ENCODE data around the gene SUN2. TPM values are rescaled to one million over a fixed set of nuclear protein-coding genes. Genes with fewer than 3 reads are reported as not detected.

Gene SUN2
- total and polyA plus RNA-seq, 2 of the 13 experiments (the other 11 are each of a cell fraction or from before 2014, with no cell fraction given): 45.6 to 56.6 TPM

GRCh38 chr22:38793721-38794466, 38.1 kb upstream of the SUN2 start, which contains the start of gene DNAL4 (continued):
- no peak for TF ChIP-seq ZNF280B (CRISPR knock-in tag; IDR thresholded peaks at IDR 0.05; ENCODE audit: borderline replicate concordance)
- no peak for TF ChIP-seq ZBTB8A (CRISPR knock-in tag; IDR thresholded peaks at IDR 0.05; ENCODE audit: borderline replicate concordance, low read depth)
- peak; percentile 70; the same call in 1 of the 2 replicates for TF ChIP-seq FOXK1 (CRISPR knock-in tag; IDR thresholded peaks at IDR 0.05; ENCODE audit: borderline replicate concordance, low read depth)
- TF ChIP-seq ZNF350 (CRISPR knock-in tag; IDR thresholded peaks at IDR 0.05; ENCODE audit: borderline replicate concordance, low read depth): no peak
- no peak for TF ChIP-seq KLF16 (CRISPR knock-in tag; IDR thresholded peaks at IDR 0.05)
- TF ChIP-seq TFE3 (CRISPR knock-in tag; IDR thresholded peaks at IDR 0.05): no peak
- TF ChIP-seq MIER3 (CRISPR knock-in tag; IDR thresholded peaks at IDR 0.05; ENCODE audit: borderline replicate concordance): no peak
- no peak for TF ChIP-seq NR2F6 (IDR thresholded peaks at IDR 0.05)
- no peak for TF ChIP-seq NR2F6 (CRISPR knock-in tag; IDR thresholded peaks at IDR 0.05)
- TF ChIP-seq ELF3 (CRISPR knock-in tag; IDR thresholded peaks at IDR 0.05): 0 out of 2 replicates have a peak, but pooled peaks have one; percentile 17
- no peak for TF ChIP-seq ZC3H13 (CRISPR knock-in tag; IDR thresholded peaks at IDR 0.05)
- TF ChIP-seq TAF1 (CRISPR knock-in tag; IDR thresholded peaks at IDR 0.05): no peak; the same call in 1 of the 2 replicates
- no peak for TF ChIP-seq ELK4 (CRISPR knock-in tag; IDR thresholded peaks at IDR 0.05; ENCODE audit: borderline replicate concordance)
- TF ChIP-seq GFI1 (CRISPR knock-in tag; IDR thresholded peaks at IDR 0.05; ENCODE audit: borderline replicate concordance): no peak
- peak; percentile 45 for TF ChIP-seq KAT8 (CRISPR knock-in tag; IDR thresholded peaks at IDR 0.05)
- peak; percentile 78 for TF ChIP-seq HNRNPK (IDR thresholded peaks at IDR 0.05; ENCODE audit: low read depth, low read length, poor library complexity, severe bottlenecking)
- TF ChIP-seq CBX2 (IDR thresholded peaks at IDR 0.05; ENCODE audit: low read depth, low read length): no peak
- no peak for TF ChIP-seq CBX2 (CRISPR knock-in tag; IDR thresholded peaks at IDR 0.05; ENCODE audit: low read depth)
- no peak for TF ChIP-seq ZNF3 (CRISPR knock-in tag; IDR thresholded peaks at IDR 0.05)
- TF ChIP-seq ZNF709 (CRISPR knock-in tag; IDR thresholded peaks at IDR 0.05): no peak
- TF ChIP-seq KLF11 (CRISPR knock-in tag; IDR thresholded peaks at IDR 0.05): no peak
- TF ChIP-seq MTA1 (CRISPR knock-in tag; IDR thresholded peaks at IDR 0.05; ENCODE audit: borderline replicate concordance): no peak
- TF ChIP-seq ZNF460 (CRISPR knock-in tag; IDR thresholded peaks at IDR 0.05; ENCODE audit: borderline replicate concordance): no peak
- no peak for TF ChIP-seq SP140L (CRISPR knock-in tag; IDR thresholded peaks at IDR 0.05; ENCODE audit: borderline replicate concordance)
- no peak for TF ChIP-seq ZUFSP (CRISPR knock-in tag; IDR thresholded peaks at IDR 0.05; ENCODE audit: borderline replicate concordance)
- TF ChIP-seq PPARG (CRISPR knock-in tag; conservative IDR thresholded peaks at IDR 0.05): no peak

All from HepG2 (cell line).